Stimulated activated CD4-positive, alpha-beta T cell treated with anti-CD3 and anti-CD28 coated beads, TNF-alpha, amount 100 ng/mL, for 24 hours (primary cell): Measurements from ENCODE around the gene GRM5.

Experiments
- DNase-seq, 3 experiments: peaks; one replicate each; pipeline ENCODE4 v3.0.0-alpha.2; 2020; ENCODE audit warnings: low read depth in 3 of 3

The GRM5 gene

DNA sequence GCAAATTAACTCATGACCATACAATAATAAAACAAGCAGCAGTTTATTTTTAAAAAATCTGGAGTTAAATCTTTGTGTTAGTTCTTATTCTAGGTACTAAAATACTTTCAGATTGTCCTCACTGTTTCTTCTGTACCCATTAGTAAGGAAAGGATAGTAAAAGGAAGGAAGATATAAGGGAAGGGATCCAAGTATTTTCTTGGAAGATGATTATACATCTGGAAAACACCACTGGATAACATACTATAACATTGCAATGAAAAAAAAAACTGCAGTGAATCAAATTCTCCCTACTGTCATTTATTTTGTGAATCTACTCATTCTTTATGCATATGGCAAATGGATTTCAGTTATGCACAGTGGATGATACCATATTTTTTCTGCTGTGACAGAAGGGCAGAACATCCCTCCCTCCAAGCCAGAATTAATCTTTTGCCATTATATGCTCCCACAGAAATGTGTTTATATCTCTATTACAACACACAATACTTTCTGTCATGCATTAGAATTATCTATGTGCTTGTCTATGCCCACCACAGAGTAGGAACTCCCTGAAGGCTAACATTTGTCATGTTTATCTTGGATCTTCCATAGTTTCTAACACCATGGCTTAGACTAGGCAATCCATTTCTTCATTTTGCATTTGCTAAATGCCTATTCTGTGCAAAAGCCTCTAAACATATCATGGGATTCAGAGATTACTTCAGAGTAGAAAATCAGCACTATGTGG is 446.0 kb downstream of the GRM5 start:
- no peak for DNase-seq

DNA sequence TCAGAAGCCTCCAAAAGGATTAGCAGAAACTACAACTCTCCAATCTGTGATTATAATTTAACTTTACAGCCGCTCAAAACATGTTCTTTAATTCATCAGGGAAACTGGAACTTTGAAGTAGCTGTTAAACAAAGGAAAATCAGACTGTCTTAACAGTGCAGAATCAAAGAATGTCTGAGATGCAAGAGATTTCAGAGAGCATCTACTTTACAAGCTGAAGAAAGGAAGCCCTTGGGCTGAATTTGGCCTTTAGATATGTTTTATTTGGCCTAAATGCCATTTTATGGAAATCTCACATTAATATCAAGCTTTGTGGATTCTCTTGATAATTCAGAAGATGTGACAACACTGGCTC is 446.7 kb downstream of the GRM5 start:
- no peak for DNase-seq

DNA sequence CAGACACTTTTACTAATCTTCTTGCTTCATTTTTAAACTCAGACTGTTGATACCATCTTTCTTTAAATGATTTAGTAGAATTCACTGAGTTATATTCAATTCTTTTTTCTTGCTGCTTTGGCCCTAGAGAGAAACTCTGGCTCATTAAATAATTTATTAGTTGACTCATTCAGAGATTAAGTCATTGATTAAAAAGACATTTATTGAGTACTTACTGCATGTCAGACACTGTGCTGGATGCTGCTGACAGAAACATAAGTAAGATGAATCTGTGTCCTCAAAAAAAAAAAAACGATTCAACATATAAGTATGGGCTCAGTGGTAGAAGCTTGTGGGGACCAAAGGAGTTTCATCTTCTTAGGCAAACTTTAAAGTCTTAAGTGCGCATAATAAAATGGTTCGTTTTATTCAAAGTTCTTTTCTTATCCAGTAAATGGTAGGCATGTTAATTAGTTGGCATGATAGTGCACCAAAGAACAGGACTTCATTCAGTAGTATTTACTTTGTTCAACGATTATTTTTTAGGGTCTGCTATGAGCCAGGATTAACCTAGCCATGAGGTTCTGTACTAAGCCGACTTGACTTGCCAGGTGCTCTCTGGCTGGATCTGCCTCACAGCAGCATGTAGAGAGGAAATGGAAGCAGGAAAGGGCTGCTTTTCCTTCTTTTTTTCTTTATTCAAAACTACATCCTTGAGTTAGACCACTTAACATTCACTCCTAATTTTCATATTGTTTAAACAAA is 447.3 kb downstream of the GRM5 start:
- no peak for DNase-seq

- no peak for DNase-seq
Measured at GRCh38 chr11:88617226-88617625, 448.6 kb downstream of the GRM5 start.

GRCh38 chr11:88604260-88604659 is 461.5 kb downstream of the GRM5 start:
- DNase-seq: no peak

GRCh38 chr11:88603091-88603867 is 462.5 kb downstream of the GRM5 start:
- no peak for DNase-seq

DNA sequence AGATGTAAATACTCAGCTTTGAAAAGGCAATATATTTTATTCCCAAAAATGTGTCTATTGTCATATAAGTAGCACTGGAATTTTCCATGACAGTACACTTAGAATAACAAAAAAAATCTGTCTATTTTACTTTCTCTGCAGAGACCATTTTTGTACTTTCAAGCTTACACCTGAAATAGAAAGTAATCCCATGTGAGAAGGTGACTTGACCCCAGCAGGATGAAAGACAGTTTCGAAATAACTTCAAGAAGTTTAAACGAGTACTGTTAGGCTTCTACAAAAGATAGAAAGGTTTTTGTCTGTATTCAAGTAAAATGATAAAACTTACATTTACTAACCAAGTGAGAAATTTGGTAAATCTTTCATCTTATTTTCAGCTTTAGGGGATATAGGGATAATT is 468.4 kb downstream of the GRM5 start:
- no peak for DNase-seq

- no peak for DNase-seq
Measured at GRCh38 chr11:88596786-88597185, 469.0 kb downstream of the GRM5 start.

- no peak for DNase-seq
Measured at GRCh38 chr11:88594274-88594950, 471.4 kb downstream of the GRM5 start.

DNA sequence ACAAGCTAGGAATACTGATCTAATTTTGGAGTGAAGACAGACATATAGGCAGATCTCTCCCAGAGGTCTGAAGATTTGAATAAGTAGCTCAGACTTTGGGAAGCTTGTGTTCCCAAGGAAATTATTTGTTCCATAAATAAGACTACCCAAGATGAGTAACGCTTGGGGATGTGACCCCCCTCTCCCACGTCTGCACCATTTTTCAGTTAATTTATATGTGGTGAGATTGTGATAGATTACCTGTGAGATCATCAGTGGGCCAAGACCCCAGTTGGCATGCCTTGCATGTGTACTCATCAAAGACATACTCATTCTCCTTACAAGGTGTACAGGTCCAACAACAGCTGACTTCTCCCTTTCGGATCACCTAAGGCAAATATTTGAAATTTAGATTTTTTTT is 475.4 kb downstream of the GRM5 start:
- no peak for DNase-seq

DNA sequence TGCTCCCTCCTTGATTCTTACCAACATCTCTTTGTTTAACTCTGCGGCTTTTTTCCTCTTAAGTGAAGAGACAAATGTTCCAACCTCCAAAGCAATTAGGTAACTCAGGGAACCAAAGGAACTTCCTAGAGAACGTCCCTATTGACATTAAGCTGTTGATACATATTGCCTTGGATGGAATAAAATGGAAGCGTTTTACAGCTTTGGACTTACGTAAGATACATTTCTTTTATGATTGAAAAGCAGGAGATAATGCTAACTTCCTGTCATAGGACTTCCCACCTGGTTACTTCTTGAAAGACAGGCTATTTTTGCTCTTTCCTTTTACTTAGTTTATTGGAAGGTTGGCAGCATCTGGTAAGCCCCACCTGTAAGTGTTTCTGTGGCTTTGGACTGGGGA is 482.5 kb downstream of the GRM5 start:
- no peak for DNase-seq

DNA sequence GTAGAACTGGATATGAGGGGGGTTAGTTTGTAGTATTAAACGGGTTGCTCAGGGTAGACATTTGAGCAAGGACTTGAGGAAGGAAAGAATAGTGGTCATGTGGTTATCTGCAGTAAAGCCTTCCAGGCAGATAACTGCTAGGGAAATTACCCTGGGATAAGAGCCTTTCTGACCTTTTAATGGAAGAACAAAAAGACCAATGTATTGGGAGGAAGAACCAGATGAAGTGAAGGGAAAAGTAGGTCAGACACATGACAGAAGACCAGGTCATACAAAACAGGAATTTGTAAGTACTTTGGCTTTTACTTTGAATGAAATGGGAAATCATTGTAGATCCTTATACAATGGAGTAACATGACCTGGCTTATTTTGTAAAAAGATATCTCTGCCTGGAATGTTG is 486.3 kb downstream of the GRM5 start:
- DNase-seq: no peak

DNA sequence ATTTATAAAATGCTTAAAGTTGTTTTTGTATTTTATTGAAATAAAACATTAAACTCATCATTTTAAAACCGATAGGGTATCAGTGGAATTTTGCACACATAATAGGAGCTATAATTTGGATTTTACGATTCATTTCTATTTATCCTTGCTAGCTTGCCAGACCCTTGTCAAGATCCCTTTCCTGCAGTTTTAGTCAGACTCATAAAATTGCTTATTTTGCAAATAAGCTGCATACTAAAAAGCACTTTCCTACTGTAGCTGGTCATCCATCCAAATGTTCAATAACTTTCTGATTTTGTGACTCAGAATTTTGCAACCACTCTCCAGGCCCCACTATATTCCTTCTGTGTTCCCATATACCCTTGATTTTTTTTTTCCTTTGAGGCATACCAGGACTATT is 489.0 kb downstream of the GRM5 start:
- no peak for DNase-seq

- no peak for DNase-seq
Measured at GRCh38 chr11:88575916-88576315, 489.9 kb downstream of the GRM5 start.

GRCh38 chr11:88569342-88569741 is 496.4 kb downstream of the GRM5 start:
- DNase-seq: no peak

DNA sequence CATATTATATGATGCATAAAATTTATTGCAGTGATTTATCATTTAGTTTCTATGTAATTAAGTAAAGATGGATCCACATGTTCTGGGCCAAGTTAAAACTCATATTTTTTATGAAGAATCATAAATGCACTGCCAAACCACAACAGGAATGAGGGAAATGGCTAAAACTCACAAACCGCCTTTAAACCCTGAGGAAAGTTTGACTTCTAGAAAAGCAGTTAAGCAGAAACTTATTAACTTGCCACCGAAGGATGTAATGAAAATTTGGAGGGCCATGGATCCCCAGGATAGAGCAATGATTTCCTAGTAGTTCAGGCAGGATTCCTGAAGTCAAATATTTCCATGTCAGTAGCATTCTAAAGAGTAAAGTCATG is 510.0 kb downstream of the GRM5 start:
- no peak for DNase-seq

DNA sequence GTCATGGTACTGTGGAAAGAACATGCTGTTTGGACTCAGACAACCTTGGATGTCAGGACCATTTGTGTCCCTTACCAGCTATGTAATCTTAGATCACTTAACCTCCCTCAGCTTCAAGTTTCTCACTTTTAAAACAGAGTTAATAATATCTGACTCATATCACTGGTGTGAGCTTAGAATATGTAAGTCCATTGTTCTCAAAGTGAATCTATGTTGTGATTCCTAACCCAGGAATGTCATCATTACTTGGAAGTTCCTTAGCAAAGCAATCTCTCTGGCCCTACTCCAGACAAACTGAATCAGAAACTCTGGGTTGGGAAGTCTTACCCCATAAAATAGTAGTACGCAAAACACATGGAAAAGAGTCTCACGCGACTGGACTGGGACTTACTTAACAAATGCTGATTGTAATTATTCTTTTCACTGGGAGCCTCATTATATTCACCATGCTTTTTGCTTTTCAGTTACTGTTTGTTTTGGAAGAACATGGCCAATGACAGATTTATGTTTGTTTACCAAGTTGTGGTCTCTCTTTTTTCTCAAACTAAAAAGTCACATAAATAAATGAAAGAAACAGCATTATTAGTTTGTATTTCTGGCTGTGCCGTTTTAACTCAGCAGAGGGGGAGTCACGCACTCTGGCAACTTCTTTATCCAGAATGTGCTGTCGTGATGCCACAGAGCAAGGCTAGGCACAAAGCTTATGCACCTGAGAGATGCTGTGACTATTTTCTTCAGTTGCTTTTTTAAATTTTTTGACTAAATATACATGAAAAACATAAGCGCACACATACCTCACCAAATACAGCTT is 510.6 kb downstream of the GRM5 start:
- no peak for DNase-seq

GRCh38 chr11:88553204-88553603 is 512.6 kb downstream of the GRM5 start:
- no peak for DNase-seq

DNA sequence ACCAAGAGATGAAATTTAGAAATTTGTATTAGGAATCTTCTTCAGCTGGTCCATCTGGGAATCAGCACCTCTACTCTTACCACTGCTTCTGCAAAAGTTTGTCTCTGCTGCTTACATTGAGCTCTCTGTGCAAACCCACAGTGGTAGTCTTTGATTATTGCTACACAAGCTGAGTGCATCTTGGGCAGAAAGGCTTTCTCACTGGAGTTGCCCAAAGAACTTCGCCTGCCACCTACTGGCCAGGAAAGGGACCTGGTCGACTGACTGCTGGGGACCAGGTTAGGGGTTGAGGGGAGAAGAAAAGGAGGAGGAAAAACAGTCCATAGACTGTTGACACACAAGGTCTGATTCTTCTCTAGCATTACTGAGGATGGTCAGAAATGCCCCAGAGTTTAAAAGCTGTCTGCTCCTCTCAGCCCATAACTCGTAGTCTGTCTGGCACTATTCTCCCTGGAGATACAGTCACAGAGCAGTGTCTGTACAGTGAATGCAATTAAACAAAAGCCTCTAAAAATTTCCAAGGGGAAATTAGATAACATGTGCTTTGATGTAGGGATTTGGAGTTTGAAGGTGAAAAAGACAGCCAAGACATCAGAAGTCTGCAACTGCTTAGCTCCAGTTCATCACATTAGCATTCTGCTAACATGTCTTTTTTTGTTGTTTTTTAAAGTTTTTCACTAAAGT is 513.3 kb downstream of the GRM5 start:
- peak; percentile 9 to 49 (median 12) for DNase-seq

- DNase-seq: no peak
Measured at GRCh38 chr11:88544656-88545280, 521.0 kb downstream of the GRM5 start.
